ENCODE measurements around the gene C6.

Gene C6

GRCh38 chr5:41118177-41118576 is 95.2 kb downstream of the C6 start:
- no peak for DNase-seq

GRCh38 chr5:41115281-41115680 is 98.1 kb downstream of the C6 start:
- DNase-seq, result no peak

- no peak for DNase-seq
Measured at GRCh38 chr5:41112486-41113455, 100.6 kb downstream of the C6 start.

GRCh38 chr5:41109186-41109585 is 104.1 kb downstream of the C6 start:
- no peak for DNase-seq

- no peak for DNase-seq
Measured at GRCh38 chr5:41102341-41102740, 111.0 kb downstream of the C6 start.

- no peak for DNase-seq
Measured at GRCh38 chr5:41097642-41098041, 115.7 kb downstream of the C6 start.

GRCh38 chr5:41095324-41096101 is 117.8 kb downstream of the C6 start:
- no peak for DNase-seq

- no peak for DNase-seq
Measured at GRCh38 chr5:41094871-41095270, 118.5 kb downstream of the C6 start.

- no peak for DNase-seq
Measured at GRCh38 chr5:41093803-41094202, 119.5 kb downstream of the C6 start.
